ENCODE results near the gene KIFC3. TPM values are rescaled to one million over a fixed set of nuclear protein-coding genes. Genes with fewer than 3 reads are reported as not detected.
A peak's percentile ranks its signal among the peaks of the same experiment; 100 is the strongest.
"Not testable (repeated sequence)": the region's sequence is repeated elsewhere in the genome, so short reads cannot be mapped to it uniquely, and the experiment has no call there.

KIFC3 gene, protein sequence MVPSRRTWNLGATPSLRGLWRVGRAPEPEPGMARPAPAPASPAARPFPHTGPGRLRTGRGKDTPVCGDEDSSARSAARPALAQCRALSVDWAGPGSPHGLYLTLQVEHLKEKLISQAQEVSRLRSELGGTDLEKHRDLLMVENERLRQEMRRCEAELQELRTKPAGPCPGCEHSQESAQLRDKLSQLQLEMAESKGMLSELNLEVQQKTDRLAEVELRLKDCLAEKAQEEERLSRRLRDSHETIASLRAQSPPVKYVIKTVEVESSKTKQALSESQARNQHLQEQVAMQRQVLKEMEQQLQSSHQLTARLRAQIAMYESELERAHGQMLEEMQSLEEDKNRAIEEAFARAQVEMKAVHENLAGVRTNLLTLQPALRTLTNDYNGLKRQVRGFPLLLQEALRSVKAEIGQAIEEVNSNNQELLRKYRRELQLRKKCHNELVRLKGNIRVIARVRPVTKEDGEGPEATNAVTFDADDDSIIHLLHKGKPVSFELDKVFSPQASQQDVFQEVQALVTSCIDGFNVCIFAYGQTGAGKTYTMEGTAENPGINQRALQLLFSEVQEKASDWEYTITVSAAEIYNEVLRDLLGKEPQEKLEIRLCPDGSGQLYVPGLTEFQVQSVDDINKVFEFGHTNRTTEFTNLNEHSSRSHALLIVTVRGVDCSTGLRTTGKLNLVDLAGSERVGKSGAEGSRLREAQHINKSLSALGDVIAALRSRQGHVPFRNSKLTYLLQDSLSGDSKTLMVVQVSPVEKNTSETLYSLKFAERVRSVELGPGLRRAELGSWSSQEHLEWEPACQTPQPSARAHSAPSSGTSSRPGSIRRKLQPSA
- polyA plus RNA-seq (ENCODE audit: low read depth in 6 of 6) = 1 to 10 TPM in 2 of 6 donors, under 1 TPM in 1, not detected in 3; 0.54 to 1.3 (median 1.0) TPM

DNA sequence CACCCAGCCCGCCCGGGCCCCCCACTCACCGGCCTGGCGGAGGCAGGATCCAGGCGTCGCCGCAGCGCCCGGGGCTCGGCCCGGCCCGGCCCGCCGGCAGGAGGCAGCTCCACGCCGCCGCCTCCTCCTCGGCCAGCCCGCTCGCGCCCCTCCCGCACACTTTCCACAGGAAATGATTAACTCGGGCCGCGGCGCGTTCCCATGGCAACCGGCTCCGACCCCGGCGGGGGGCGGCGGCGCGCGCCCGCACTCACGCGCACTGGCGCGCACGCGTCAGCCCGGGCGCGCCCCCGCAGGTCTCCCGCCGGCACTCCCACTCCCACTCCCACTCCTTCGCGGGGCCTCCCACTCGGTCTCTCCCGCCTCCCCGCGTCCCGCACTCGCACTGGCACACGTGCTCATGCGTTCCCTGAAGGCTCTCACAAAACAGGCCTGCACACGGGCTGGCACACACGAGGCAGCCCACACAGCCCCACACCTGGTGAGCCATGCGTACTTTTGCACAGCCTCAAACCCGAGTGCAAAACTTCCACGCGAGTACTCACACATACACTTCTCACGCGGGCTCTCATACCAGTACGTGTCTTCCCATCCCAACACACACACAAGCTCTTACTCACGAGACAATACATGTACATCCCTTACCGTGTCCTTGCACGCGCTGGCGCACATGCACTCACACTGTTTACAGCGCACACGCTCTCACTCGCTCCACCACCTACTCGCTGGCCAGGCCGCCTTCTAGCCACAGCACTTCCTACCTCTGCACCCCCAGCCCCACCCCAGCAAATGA is at the start of gene KIFC3:
KIFC3 (minus strand) TSS at position 151 of the 793 bp plus-strand sequence. CDS start 4,248 bp downstream, outside the sequence.
- peaks cover 23 to 35% (median 31%) of the 10 kb centered on the region in 3 donors for H3K4me1 Mint-ChIP-seq
- peaks cover 0 to 10% of the 10 kb centered on the region in 2 donors for H3K36me3 Mint-ChIP-seq
- H3K27me3 Mint-ChIP-seq = peaks cover 47 to 70% (median 65%) of the 10 kb centered on the region in 3 donors
- peaks cover 0 to 2% (median 0%) of the 10 kb centered on the region in 7 donors for H3K9me3 Mint-ChIP-seq
- peak; percentile 74 for ATAC-seq (ENCODE audit: low read depth in 2 of 2)
- H3K27ac Mint-ChIP-seq = peak within 1 kb of the TSS in 4 of 6 donors; percentile 6 to 97 (median 84)
- DNase-seq = peak; percentile 27
- peak within 1 kb of the TSS; percentile 75 to 95 (median 91) for H3K4me3 Mint-ChIP-seq

DNA sequence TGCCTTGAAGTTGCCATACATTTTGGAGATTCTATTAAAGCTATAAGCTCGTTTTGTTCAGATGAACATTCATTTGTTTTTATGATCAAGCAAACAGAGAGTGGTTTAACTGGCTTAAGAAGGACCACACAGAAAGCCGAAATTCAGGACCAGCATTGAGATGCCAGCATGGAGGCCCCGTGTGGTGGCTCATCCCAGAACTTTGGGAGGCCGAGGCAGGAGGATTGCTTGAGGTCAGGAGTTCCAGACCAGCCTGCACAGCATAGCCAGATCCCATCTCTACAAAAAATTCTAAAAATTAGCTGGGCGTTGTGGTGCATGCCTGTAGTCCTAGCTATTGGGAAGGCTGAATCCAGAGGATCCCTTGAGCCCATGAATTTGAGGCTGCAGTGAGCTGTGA is 45.9 kb upstream of the KIFC3 start:
- H3K27ac Mint-ChIP-seq = no peak overlapping the region
- peaks cover 0 to 2% (median 0%) of the 10 kb centered on the region in 3 donors for H3K4me1 Mint-ChIP-seq
- DNase-seq (no peak), ATAC-seq (ENCODE audit: low read depth in 2 of 2) (no peak)
- H3K9me3 Mint-ChIP-seq = peaks cover 0 to 4% (median 0%) of the 10 kb centered on the region in 7 donors
- no peak overlapping the region for H3K4me3 Mint-ChIP-seq
- H3K27me3 Mint-ChIP-seq = peaks cover 10 to 32% (median 13%) of the 10 kb centered on the region in 3 donors
- no peaks in the 10 kb centered on the region for H3K36me3 Mint-ChIP-seq

DNA sequence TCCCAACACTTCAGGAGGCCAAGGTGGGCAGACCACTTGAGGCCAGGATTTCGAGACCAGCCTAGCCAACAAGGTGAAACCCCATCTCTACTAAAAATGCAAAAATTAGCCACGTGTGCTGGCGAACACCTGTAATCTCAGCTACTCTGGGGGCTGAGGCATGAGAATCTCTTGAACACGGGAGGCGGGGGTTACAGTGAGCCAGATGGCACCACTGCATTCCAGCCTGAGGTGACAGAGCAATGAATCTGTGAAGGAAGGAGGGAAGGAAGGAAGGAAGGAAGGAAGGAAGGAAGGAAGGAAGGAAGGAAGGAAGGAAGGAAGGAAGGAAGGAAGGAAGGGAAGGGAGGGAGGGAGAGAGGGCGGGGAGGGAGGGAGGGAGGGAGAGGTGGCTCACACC is 44.6 kb upstream of the KIFC3 start:
- ATAC-seq (ENCODE audit: low read depth in 2 of 2); H3K36me3 Mint-ChIP-seq; DNase-seq; H3K4me1 Mint-ChIP-seq; H3K9me3 Mint-ChIP-seq: not testable (repeated sequence)
- Mint-ChIP-seq H3K27me3 (peaks cover 7 to 28% (median 13%) of the 10 kb centered on the region in 3 donors), H3K27ac (peak overlapping the region in 1 of 6 donors; percentile 38), H3K4me3 (peak overlapping the region in 1 of 8 donors; percentile 49)

DNA sequence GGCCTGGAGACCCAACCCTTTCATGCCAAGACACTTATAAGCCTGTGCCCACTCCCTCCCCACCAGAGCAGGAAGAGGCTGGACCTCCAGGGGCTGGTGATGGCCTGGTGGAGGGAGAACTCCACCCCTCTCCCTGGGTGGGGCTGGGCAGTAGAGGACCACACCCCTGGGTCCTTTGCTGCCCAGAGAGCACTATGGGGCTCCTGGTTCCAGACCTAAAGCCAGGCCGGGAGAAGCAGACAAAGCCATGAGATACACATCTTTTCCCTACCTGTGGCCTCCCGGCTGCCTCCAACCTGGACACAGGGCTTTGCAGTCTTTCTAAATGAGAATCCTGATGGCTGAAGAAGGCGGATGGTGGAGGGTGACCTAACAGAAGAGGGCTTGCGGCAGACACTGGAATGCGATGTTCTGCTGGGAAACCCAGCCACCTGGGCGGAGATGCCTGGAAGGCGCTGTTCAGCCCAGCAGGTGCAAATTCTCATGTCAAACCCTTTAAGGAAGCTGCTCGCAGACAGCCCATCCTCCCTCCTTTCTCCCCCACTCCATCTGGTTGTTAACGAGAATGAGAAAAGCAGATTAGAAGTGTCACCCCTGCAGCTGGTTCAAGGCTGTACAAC is 43.9 kb upstream of the KIFC3 start:
- Mint-ChIP-seq H3K27me3 (peaks cover 5 to 22% (median 13%) of the 10 kb centered on the region in 3 donors), H3K4me1 (peaks cover 0 to 2% (median 0%) of the 10 kb centered on the region in 3 donors), H3K27ac (no peak overlapping the region), H3K36me3 (no peaks in the 10 kb centered on the region), H3K4me3 (no peak overlapping the region), H3K9me3 (peaks cover 0 to 4% (median 0%) of the 10 kb centered on the region in 7 donors)
- ATAC-seq (ENCODE audit: low read depth in 2 of 2) (no peak), DNase-seq (no peak)

DNA sequence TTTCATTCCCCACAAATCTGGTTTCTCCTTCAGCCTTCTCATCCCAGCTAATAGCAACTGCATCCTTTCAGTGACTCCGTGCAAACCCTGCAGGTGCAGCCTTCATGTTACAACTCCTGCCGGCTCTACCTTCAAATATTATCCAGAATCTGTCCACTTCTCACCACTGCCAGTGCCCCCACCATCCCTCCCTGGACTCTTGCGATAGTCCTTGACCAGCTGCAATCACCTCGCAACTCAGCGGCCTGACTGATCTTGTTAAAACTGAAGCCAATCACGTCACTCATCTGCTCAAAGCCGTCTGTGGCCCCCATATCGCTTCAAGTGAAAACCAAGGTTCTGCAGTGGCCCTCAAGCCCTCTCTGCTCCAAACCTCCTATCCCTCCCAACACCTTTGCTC is 42.8 kb upstream of the KIFC3 start:
- Mint-ChIP-seq H3K4me3 (no peak overlapping the region), H3K9me3 (peaks cover 0 to 4% (median 0%) of the 10 kb centered on the region in 7 donors), H3K36me3 (no peaks in the 10 kb centered on the region), H3K27ac (no peak overlapping the region), H3K4me1 (peaks cover 0 to 2% (median 0%) of the 10 kb centered on the region in 3 donors), H3K27me3 (peaks cover 0 to 23% (median 7%) of the 10 kb centered on the region in 3 donors)
- DNase-seq = no peak
- ATAC-seq (ENCODE audit: low read depth in 2 of 2) = no peak

DNA sequence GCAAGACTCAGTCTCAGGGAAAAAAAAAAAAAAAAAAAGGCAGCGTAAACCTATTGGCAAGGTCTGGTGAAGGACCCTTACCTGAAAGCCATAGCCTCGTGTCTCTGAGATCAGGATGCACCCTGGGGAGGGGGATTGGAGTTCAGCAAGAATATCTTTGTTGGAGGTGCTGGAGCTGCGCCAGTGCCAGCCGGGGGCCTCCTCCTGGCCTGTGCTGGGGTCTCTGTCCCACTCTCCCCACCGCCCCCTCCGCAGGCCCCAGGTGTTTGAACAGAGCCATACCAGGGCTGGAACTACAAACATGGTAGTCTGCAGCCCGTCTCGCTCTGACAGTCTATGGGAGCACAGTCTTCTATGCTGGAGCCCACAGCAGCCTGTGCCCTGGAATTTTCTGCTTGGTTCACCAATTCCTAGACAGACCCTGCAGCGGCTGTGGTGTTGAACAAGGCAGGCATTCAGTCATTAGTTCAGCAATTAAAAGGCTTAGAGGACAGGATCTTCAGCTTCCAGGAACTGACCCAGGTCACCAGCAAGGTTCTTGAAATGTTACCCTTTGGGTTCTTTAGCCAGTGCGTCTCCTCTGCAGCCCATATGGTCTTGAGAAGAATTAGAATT is 42.2 kb upstream of the KIFC3 start:
- H3K27ac Mint-ChIP-seq = no peak overlapping the region
- no peaks in the 10 kb centered on the region for H3K36me3 Mint-ChIP-seq
- peaks cover 0 to 4% (median 0%) of the 10 kb centered on the region in 7 donors for H3K9me3 Mint-ChIP-seq
- peaks cover 0 to 23% (median 7%) of the 10 kb centered on the region in 3 donors for H3K27me3 Mint-ChIP-seq
- H3K4me1 Mint-ChIP-seq = peaks cover 0 to 2% (median 0%) of the 10 kb centered on the region in 3 donors
- ATAC-seq (ENCODE audit: low read depth in 2 of 2) (no peak), DNase-seq (no peak)
- no peak overlapping the region for H3K4me3 Mint-ChIP-seq

DNA sequence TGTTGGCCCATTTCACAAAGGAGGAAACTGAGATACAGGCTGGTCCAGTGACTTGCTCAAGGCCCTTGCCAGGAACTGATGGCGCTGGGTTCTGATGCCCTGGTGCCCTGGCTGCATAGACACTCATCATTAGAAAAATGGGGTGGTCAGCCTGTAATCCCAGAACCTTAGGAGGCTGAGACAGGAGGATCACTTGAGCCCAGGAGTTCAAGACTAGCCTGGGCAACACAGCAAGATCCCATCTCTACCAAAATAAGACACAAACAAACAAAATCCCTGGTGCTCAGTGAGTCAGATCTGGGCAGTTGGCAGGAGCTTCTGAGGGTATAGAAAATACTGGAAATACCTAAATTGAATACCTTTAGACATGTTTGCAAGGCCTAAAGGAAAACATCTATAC is 41.1 kb upstream of the KIFC3 start:
- H3K4me3 Mint-ChIP-seq = no peak overlapping the region
- no peaks in the 10 kb centered on the region for H3K36me3 Mint-ChIP-seq
- ATAC-seq (ENCODE audit: low read depth in 2 of 2) (no peak), DNase-seq (no peak)
- peaks cover 0 to 2% (median 0%) of the 10 kb centered on the region in 3 donors for H3K4me1 Mint-ChIP-seq
- peaks cover 0 to 4% (median 0%) of the 10 kb centered on the region in 7 donors for H3K9me3 Mint-ChIP-seq
- H3K27ac Mint-ChIP-seq = no peak overlapping the region
- H3K27me3 Mint-ChIP-seq = peaks cover 0 to 23% (median 7%) of the 10 kb centered on the region in 3 donors

DNA sequence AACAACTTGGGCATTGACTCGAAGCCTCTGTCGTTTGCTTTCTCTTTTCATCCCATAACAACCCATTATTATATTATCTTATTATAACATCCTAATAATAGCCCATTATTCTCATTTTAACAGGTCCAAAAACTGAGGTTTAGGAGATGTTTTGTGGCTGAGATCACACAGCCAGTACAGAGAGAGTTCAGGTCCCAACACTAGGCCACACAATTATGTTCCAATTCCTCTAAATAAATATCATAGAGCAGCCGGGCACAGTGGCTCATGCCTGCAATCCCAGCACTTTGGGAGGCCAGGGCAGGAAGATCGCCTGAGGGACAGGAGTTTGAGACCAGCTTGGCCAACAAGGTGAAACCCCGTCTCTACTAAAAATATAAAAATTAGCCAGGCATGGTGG is 40.3 kb upstream of the KIFC3 start:
- no peak overlapping the region for H3K27ac Mint-ChIP-seq
- no peak for DNase-seq

DNA sequence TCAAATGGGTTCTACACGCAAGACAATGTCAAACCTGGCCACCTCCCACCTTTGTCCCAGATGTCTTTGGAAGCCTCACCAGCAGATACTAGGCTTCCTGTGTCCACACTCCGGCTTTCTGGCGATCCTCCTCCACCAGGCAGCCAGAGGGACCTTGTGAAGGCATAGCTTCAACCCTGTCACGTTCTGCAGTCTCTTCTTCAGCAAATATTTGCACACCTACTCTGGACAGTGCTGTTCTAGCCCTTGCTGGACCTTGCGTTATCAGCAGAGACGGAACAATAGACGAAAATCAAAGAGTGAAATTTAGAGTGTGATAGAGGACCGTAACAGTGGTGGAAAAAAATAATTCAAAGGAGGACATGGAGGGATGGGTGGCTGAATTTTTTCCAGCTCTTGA is 38.5 kb upstream of the KIFC3 start:
- H3K27ac Mint-ChIP-seq = no peak overlapping the region
- H3K4me1 Mint-ChIP-seq = no peaks in the 10 kb centered on the region
- DNase-seq = no peak
- H3K9me3 Mint-ChIP-seq = no peaks in the 10 kb centered on the region
- no peaks in the 10 kb centered on the region for H3K36me3 Mint-ChIP-seq
- ATAC-seq (ENCODE audit: low read depth in 2 of 2) = no peak
- no peak overlapping the region for H3K4me3 Mint-ChIP-seq
- H3K27me3 Mint-ChIP-seq = peaks cover 0 to 16% (median 7%) of the 10 kb centered on the region in 3 donors

More for the DNA sequence above, 40.3 kb upstream of the KIFC3 start:
- peaks cover 0 to 22% (median 7%) of the 10 kb centered on the region in 3 donors for H3K27me3 Mint-ChIP-seq
- no peak overlapping the region for H3K4me3 Mint-ChIP-seq
- peaks cover 0 to 4% (median 0%) of the 10 kb centered on the region in 7 donors for H3K9me3 Mint-ChIP-seq
- peaks cover 0 to 2% (median 0%) of the 10 kb centered on the region in 3 donors for H3K4me1 Mint-ChIP-seq
- no peak for ATAC-seq (ENCODE audit: low read depth in 2 of 2)
- no peaks in the 10 kb centered on the region for H3K36me3 Mint-ChIP-seq

DNA sequence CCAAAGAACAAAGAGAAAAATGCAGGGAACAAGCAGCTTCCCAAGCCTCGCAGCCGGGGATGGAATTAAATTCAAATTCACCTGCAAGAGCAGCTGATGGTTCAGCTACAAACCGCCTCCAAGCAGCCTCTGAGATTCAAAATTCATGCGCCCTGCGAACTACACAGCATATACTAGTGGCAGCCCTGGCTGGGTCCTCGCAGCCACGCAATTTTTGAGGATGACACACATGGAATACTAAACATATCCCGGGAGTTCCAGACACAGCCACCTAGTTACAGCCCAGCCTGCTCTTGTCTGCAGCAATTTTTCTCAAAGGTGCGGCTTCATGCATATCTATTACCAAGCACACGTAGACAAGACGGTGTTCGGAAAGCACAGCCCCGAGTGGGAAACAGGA is 35.9 kb upstream of the KIFC3 start:
- H3K9me3 Mint-ChIP-seq = no peaks in the 10 kb centered on the region
- H3K4me1 Mint-ChIP-seq = no peaks in the 10 kb centered on the region
- DNase-seq (no peak), ATAC-seq (ENCODE audit: low read depth in 2 of 2) (no peak)
- H3K36me3 Mint-ChIP-seq = no peaks in the 10 kb centered on the region
- no peak overlapping the region for H3K27ac Mint-ChIP-seq
- peaks cover 4 to 8% (median 5%) of the 10 kb centered on the region in 3 donors for H3K27me3 Mint-ChIP-seq
- H3K4me3 Mint-ChIP-seq = no peak overlapping the region

DNA sequence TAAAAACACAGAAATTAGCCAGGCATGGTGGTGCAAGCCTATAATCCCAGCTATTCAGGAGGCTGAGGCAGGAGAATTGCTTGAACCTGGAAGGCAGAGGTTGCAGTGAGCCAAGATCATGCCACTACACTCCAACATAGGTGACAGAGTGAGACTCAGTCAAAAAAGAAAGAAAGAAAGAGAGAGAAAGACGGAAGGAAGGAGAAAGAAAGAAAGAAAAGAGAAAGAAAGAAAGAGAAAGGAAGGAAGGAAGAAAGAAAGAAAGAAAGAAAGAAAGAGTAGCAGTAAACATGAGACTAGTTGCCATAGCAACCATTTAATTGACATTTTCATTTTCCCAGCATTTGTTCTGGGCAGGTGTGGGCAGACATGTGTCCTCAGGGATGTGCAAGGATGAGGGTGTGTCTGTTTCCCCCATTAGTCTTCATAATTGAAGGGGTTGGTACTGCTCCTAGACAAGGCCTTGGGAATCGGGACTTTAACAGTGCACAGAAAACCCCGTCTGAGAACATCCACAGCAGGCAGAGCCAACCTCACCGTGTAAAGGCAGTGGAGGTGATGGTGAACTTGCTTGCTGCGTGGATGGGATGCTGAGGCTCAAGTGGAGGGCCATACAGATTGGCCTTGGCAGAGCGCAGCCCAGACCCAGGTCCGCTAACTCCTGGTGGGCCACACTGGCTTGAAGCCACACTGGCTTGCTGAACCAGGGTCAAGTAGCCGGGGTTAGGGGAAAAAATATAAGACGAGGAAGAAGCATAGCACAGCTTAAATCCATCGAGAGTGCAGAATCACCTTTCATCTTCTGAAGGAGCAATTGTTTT is 35.2 kb upstream of the KIFC3 start:
- no peak for DNase-seq
- no peaks in the 10 kb centered on the region for H3K9me3 Mint-ChIP-seq
- ATAC-seq (ENCODE audit: low read depth in 2 of 2) = no peak
- H3K27me3 Mint-ChIP-seq = peaks cover 5 to 11% (median 8%) of the 10 kb centered on the region in 3 donors
- no peaks in the 10 kb centered on the region for H3K36me3 Mint-ChIP-seq
- H3K4me1 Mint-ChIP-seq = no peaks in the 10 kb centered on the region
- no peak overlapping the region for H3K4me3 Mint-ChIP-seq
- peak overlapping the region in 1 of 6 donors; percentile 70 for H3K27ac Mint-ChIP-seq

Data from naive B cell (primary cell).